C4-2B (cell line): ENCODE results near the gene ZNF641.
"Not testable (repeated sequence)": the region's sequence is repeated elsewhere in the genome, so short reads cannot be mapped to it uniquely, and the experiment has no call there.

Experiments
- H3K27ac ChIP-seq: fragments of 450-650 bp; 2 replicates; pipeline ENCODE4 v1.5.1; 2017
- ZFX ChIP-seq: fragments of 450-650 bp; IDR thresholded peaks from 2 replicates; pipeline ENCODE4 v1.6.1; 2017
- TF ChIP-seq, protein P1 (sequence below): fragments of 450-650 bp; conservative IDR thresholded peaks from 2 replicates; pipeline ENCODE4 v1.5.1; 2017; ENCODE audit warnings: mild to moderate bottlenecking

The ZNF641 gene

DNA sequence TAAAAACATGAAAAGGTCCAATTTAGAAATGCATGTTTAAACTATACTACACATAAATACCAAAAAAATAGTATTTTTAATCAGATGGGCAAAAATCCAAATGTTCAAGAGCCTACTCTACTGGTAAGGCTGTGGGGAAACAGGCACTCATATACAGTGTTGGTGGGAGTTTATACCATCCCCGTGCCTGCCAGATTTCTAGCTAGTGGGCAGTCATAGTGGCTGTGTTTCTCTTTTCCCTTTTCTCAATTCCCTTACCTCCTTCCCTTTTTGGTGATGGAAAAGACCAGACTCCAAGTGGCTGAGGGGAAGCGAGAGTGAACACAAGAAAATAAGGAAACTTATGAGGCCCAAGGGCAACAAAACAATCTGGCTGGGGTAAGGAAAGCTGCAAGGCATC is 14.7 kb downstream of the ZNF641 start:
- H3K27ac ChIP-seq: no peak overlapping the region
- TF ChIP-seq ZFX: no peak
- TF ChIP-seq, protein P1, sequence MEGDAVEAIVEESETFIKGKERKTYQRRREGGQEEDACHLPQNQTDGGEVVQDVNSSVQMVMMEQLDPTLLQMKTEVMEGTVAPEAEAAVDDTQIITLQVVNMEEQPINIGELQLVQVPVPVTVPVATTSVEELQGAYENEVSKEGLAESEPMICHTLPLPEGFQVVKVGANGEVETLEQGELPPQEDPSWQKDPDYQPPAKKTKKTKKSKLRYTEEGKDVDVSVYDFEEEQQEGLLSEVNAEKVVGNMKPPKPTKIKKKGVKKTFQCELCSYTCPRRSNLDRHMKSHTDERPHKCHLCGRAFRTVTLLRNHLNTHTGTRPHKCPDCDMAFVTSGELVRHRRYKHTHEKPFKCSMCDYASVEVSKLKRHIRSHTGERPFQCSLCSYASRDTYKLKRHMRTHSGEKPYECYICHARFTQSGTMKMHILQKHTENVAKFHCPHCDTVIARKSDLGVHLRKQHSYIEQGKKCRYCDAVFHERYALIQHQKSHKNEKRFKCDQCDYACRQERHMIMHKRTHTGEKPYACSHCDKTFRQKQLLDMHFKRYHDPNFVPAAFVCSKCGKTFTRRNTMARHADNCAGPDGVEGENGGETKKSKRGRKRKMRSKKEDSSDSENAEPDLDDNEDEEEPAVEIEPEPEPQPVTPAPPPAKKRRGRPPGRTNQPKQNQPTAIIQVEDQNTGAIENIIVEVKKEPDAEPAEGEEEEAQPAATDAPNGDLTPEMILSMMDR: no peak

DNA sequence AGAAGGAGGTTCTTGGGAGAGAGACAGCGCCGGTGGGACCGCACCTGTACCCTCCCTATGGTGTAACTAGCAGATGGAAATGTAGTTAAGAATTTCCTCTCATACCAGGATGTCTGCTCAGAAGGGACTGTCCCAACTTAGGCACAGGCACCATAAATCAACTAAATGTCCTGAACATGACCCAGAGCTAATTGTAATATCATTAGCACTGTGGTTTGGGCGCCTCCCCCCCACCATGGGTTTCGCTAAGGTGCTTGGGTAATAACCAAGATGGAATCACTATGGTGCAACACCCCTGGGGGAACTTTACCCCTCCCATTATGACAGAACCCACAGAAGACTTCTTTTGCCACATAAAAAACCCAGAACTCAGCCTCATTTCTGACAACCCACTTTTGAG is 15.9 kb downstream of the ZNF641 start:
- TF ChIP-seq, protein P1: no peak
- no peak for TF ChIP-seq ZFX
- no peak overlapping the region for H3K27ac ChIP-seq

DNA sequence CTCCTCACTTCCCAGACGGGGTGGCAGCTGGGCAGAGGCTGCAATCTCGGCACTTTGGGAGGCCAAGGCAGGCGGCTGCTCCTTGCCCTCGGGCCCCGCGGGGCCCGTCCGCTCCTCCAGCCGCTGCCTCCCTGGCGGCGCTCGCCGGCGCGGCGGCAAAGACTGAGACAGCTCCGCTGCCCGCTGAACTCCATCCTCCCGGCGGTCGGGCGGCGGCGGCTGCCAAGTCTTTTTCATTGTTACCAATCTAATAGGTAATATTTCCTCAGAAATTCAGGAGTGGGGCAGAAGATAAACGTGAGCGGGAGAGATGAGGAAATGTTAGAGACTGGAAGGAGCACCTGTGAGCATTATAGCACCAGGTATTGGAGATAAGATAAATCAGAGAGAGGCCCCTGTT is 17.0 kb downstream of the ZNF641 start:
- H3K27ac ChIP-seq: not testable (repeated sequence)

DNA sequence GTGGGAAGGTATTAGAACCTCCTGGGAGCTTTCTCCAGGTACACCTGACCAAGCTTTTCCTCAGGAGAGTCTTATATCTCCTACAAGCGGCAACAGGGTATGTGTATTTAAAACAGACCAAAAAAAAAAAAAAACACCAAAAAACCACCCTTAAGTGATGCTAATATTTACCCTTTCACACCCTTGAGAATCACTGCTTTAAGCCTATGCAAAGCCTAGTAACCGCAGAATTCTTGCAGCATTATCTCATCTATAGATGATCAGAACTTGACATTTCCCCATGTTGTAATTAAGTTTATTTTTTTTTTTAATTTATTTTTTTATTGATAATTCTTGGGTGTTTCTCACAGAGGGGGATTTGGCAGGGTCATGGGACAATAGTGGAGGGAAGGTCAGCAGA is 19.3 kb downstream of the ZNF641 start:
- no peak overlapping the region for H3K27ac ChIP-seq
- TF ChIP-seq ZFX: no peak
- TF ChIP-seq, protein P1: no peak

DNA sequence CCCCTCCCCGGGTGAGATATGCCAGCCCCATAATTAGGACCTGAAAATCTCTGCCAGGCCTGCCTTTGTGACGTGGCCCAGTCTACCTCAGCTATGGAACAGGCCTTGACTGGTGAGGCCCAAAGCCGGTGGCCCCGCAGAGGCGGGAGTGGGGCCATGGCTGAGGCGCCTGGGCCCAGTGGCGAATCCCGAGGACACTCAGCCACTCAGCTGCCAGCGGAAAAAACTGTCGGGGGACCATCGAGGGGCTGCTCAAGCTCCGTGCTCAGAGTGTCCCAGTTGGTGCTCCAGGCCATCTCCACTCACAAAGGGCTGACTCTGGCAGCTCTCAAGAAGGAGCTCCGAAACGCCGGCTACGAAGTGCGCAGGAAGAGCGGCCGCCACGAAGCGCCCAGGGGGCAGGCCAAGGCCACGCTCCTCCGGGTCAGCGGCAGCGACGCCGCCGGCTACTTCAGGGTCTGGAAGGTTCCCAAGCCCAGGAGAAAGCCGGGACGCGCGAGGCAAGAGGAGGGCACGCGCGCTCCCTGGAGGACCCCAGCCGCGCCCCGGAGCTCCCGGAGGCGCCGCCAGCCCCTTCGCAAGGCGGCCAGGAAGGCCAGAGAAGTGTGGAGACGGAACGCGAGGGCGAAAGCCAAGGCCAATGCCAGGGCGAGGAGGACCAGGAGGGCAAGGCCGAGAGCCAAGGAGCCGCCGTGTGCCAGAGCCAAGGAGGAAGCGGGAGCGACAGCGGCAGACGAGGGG is 21.4 kb downstream of the ZNF641 start:
- no peak for TF ChIP-seq ZFX
- TF ChIP-seq, protein P1: no peak
- no peak overlapping the region for H3K27ac ChIP-seq

DNA sequence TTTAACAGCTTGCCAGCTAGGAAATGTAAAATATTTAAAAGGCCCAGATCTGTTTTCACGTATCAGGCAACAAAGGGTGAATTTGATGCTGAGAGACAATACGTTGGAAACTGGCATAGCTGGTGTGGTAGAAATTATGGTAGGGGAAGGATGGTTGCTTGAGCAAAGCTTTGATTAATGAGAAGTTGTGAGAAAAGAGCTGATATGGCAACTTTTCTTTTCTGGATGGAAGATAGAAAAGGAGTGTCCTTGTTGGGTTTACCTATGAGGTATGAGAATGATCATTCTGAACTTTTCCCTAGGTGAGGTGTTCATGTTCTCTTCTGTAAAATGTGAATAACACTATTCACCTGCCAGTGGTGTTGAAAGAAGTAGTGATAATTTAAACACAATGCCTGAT is 34.2 kb downstream of the ZNF641 start:
- TF ChIP-seq, protein P1: no peak
- no peak for TF ChIP-seq ZFX
- no peak overlapping the region for H3K27ac ChIP-seq

DNA sequence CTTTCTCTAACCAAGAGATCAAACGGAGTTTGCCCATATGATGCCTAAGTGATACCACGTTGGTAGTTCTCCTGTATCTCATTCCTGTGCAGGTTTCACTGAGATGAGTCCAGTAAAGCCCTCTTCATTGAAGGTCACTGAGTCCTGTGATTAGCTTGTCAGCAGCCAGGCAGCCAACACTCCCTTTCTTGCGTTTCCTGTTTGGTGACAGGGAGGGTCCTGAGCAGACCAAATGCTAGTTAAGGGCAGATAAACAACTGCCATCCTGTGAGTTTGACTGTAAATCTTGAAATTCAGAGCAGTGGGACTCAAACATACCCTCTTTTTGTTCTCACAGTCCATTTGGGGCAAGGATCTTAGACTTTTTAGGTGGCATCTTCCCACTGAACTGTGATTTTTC is 39.4 kb downstream of the ZNF641 start:
- TF ChIP-seq, protein P1: no peak
- no peak for TF ChIP-seq ZFX

DNA sequence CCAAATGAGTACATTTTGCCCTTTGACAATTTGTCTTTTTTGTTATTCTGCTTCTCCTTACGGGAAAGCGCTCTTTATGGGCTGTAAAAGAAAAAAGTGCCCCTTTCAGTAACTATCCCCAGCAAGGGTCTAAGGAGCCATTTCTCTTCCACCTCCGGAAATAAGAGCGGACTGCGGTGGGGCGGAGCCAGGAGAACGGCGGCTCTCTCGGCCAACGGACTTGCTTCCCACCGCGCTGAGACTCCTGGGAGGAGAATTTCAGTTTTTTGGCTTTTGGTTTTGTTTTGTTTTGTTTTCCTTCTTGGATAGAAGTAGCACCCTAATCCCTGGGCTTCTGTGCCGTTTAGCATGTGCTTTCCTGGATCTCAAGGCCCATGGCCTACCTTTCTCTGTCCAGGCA is 43.5 kb downstream of the ZNF641 start:
- TF ChIP-seq, protein P1: no peak
- TF ChIP-seq ZFX: no peak

More for the DNA sequence above, 39.4 kb downstream of the ZNF641 start:
- H3K27ac ChIP-seq: no peak overlapping the region

More for the DNA sequence above, 43.5 kb downstream of the ZNF641 start:
- no peak overlapping the region for H3K27ac ChIP-seq
